ENCODE results near the gene CAPN5. TPM values are rescaled to one million over a fixed set of nuclear protein-coding genes. Genes with fewer than 3 reads are reported as not detected.

Gene CAPN5
- total RNA-seq, 1 donor from 2014 or later, result 12.8 TPM

DNA sequence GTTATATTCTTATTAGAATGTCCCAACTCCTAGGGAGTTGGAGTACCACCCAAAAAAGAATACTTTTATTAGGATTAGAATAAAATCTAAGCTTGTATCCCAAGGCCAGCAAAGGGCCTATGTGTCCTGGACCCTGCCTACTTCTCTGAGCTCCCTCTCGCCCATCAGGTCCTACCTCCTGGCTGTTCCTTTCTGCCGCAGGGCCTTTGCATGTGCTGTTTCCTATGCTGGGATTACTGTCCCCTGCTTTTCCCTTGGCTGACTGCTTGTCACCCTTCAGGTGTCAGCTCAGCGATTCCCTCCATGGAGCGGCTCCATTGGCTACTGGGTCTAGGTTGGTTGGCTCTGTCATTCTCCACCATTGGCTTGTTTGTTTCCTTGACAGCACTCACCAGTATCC lies 74.7 kb downstream of the CAPN5 start:
- H3K27me3 Mint-ChIP-seq (ENCODE audit: unreplicated experiment), result peaks cover 2% of the 10 kb centered on the region
- no peak overlapping the region for H3K27ac Mint-ChIP-seq (ENCODE audit: unreplicated experiment)
- H3K36me3 Mint-ChIP-seq (ENCODE audit: unreplicated experiment), result no peaks in the 10 kb centered on the region
- no peaks in the 10 kb centered on the region for H3K9me3 Mint-ChIP-seq (ENCODE audit: unreplicated experiment)
- no peak overlapping the region for H3K4me3 Mint-ChIP-seq (ENCODE audit: unreplicated experiment)
- TF ChIP-seq, protein P1, sequence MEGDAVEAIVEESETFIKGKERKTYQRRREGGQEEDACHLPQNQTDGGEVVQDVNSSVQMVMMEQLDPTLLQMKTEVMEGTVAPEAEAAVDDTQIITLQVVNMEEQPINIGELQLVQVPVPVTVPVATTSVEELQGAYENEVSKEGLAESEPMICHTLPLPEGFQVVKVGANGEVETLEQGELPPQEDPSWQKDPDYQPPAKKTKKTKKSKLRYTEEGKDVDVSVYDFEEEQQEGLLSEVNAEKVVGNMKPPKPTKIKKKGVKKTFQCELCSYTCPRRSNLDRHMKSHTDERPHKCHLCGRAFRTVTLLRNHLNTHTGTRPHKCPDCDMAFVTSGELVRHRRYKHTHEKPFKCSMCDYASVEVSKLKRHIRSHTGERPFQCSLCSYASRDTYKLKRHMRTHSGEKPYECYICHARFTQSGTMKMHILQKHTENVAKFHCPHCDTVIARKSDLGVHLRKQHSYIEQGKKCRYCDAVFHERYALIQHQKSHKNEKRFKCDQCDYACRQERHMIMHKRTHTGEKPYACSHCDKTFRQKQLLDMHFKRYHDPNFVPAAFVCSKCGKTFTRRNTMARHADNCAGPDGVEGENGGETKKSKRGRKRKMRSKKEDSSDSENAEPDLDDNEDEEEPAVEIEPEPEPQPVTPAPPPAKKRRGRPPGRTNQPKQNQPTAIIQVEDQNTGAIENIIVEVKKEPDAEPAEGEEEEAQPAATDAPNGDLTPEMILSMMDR (IDR thresholded peaks at IDR 0.05), result no peak
- peaks cover 12% of the 10 kb centered on the region for H3K4me1 Mint-ChIP-seq (ENCODE audit: unreplicated experiment)
- no peak for DNase-seq (ENCODE audit: extremely low spot score, unreplicated experiment)

DNA sequence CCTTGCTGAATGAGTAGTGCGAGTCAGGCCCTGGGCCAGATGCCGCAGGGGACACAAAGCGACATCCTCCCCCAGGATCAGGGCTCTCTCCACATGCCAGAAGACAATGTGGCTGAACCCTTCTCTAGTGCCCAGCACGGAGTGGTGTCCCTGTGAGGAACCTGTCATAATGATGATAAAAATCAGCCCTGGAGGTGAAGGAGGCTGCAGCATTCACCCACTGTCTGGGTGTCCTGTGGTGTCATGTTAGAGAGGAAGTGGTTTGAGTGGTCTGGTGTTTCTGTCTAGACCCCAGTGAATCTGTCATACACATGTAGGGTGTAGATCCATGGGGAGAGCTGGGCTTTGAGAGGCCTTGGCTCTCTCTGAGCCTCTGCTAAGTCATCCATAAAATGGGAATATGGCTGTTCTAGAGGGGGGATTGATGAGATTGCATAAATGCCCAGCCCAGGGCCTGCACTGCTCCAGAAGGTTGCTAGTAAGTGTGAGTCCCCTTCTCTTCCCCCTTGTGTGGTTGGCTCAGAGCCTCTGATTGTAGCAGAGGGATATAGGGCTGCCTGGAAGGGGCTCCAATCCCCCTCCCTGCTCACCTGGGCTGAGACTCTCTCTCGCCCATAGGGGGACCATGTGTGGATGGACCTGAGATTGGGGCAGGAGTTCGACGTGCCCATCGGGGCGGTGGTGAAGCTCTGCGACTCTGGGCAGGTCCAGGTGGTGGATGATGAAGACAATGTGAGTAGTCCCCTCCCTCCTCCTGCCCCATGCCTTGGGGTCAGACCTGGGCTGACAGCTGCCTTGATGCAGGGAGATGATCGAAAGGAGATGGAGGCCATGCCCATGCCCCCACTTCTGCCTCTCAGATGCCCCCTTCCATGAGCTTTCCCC lies 75.6 kb downstream of the CAPN5 start:
- Mint-ChIP-seq H3K27ac (ENCODE audit: unreplicated experiment) (no peak overlapping the region), H3K27me3 (ENCODE audit: unreplicated experiment) (peaks cover 6% of the 10 kb centered on the region), H3K9me3 (ENCODE audit: unreplicated experiment) (no peaks in the 10 kb centered on the region), H3K36me3 (ENCODE audit: unreplicated experiment) (no peaks in the 10 kb centered on the region), H3K4me1 (ENCODE audit: unreplicated experiment) (peaks cover 12% of the 10 kb centered on the region), H3K4me3 (ENCODE audit: unreplicated experiment) (no peak overlapping the region)
- no peak for DNase-seq (ENCODE audit: extremely low spot score, unreplicated experiment)
- TF ChIP-seq, protein P1 (IDR thresholded peaks at IDR 0.05), result no peak

DNA sequence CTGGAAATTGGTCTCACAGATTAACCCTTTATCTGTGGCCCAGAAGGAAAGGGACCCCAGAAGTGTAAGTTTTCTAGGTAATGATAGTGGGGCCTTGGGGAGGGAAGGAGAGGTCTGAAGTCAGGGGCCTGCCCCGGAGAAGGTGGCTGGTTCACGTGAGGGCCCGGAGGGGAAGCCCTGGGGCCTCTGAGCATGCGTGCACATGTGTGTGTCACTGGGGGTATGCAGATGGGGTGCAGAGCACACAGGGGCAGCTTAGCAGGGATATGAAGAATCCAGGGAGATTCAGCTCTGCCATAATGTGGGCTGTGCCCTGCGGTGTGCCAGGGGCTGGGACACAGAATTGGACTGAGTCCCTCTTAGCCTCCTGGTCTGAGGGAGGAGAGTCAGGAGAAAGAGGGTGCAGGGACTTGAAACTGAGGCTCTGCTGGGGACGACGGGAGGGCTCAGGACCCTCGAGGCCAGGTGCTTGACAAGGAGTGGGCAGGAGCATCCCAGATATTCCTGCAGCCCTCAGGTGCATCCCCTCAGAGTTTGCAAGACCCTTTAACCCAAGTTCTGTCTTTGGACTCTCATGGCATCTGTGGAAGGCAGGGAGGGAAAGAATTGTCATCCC lies 76.7 kb downstream of the CAPN5 start:
- Mint-ChIP-seq H3K4me3 (ENCODE audit: unreplicated experiment) (no peak overlapping the region), H3K9me3 (ENCODE audit: unreplicated experiment) (no peaks in the 10 kb centered on the region), H3K27me3 (ENCODE audit: unreplicated experiment) (peaks cover 11% of the 10 kb centered on the region), H3K36me3 (ENCODE audit: unreplicated experiment) (no peaks in the 10 kb centered on the region), H3K27ac (ENCODE audit: unreplicated experiment) (no peak overlapping the region), H3K4me1 (ENCODE audit: unreplicated experiment) (peaks cover 12% of the 10 kb centered on the region)
- no peak for DNase-seq (ENCODE audit: extremely low spot score, unreplicated experiment)
- TF ChIP-seq, protein P1 (IDR thresholded peaks at IDR 0.05), result no peak

DNA sequence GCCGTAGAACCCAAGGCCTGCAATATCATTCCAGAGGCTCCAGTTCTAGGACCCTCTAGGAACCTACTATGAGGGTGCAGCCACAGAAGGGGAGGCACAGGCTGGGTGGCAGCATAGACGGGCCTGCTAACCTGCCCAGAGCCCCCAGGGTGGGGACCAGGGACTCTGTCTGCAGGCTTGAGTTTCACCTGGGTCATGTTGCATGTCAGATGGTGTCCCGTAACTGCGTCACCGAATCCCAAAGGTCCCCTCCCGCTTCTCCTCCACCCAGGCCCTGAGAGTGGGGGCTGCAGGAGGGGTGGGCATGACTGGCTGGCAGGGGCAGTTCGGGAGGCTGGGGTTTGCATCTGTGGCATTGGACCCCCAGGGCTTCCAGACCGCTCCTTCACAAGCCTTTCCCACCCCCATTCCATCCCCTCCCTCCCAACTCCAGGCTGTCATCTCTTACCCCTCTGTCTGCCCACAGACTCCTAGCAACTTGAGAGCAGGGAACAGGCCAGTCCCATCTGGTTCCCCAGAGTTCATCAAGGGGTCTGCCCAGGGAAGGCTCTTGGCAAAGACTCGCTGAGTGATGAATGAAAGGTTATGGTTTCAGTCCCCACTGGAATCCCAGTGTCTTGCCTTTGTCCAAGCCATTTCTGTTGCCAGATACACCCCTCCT lies 77.6 kb downstream of the CAPN5 start:
- TF ChIP-seq, protein P1 (IDR thresholded peaks at IDR 0.05), result no peak
- no peaks in the 10 kb centered on the region for H3K36me3 Mint-ChIP-seq (ENCODE audit: unreplicated experiment)
- peaks cover 12% of the 10 kb centered on the region for H3K4me1 Mint-ChIP-seq (ENCODE audit: unreplicated experiment)
- no peak for DNase-seq (ENCODE audit: extremely low spot score, unreplicated experiment)
- H3K27me3 Mint-ChIP-seq (ENCODE audit: unreplicated experiment), result peaks cover 11% of the 10 kb centered on the region
- no peak overlapping the region for H3K4me3 Mint-ChIP-seq (ENCODE audit: unreplicated experiment)
- no peaks in the 10 kb centered on the region for H3K9me3 Mint-ChIP-seq (ENCODE audit: unreplicated experiment)
- H3K27ac Mint-ChIP-seq (ENCODE audit: unreplicated experiment), result no peak overlapping the region

Data from osteocyte (in vitro differentiated cells).